OCI-LY3 (cell line): ENCODE measurements around the gene PTPRM.

Experiments used
- H2AFZ ChIP-seq: fragments of 200-600, 300-600 bp; shearing (Covaris generic); 2 replicates; pipeline ENCODE4 v1.6.0; 2014; ENCODE audit warnings: antibody characterized with exemption, low read depth, low read length
- H3K27ac ChIP-seq: fragments of 200-600, 300-600 bp; sonication (generic); 2 replicates; pipeline ENCODE4 v1.5.1; 2014; ENCODE audit warnings: mild to moderate bottlenecking, low read length, moderate library complexity, mixed read lengths
- H3K27me3 ChIP-seq: fragments of 200-600, 300-600 bp; sonication (generic); 2 replicates; pipeline ENCODE4 v1.6.1; 2014; ENCODE audit warnings: low read depth, low read length, mixed read lengths
- H3K36me3 ChIP-seq: fragments of 200-600, 300-600 bp; sonication (generic); replicated peaks from 2 replicates; pipeline ENCODE3; 2014; ENCODE audit warnings: low read depth, low read length, mixed read lengths
- H3K4me1 ChIP-seq: fragments of 300-600, 200-600 bp; sonication (generic); 2 replicates; pipeline ENCODE4 v1.6.1; 2014; ENCODE audit warnings: low read length, mixed read lengths
- H3K4me2 ChIP-seq: fragments of 200-600, 300-600 bp; sonication (generic); 2 replicates; pipeline ENCODE4 v1.6.1; 2014; ENCODE audit warnings: low read length, mixed read lengths
- H3K4me3 ChIP-seq: fragments of 300-600, 200-600 bp; sonication (generic); 2 replicates; pipeline ENCODE4 v1.5.1; 2014; ENCODE audit warnings: antibody characterized with exemption, mild to moderate bottlenecking, low read length, moderate library complexity
- H3K79me2 ChIP-seq: fragments of 300-600, 200-600 bp; shearing (Covaris generic); 2 replicates; pipeline ENCODE4 v1.6.1; 2014; ENCODE audit warnings: mild to moderate bottlenecking, low read length, mixed read lengths
- H3K9ac ChIP-seq: fragments of 300-600, 200-600 bp; shearing (Covaris generic); 2 replicates; pipeline ENCODE4 v1.6.0; 2014; ENCODE audit warnings: mild to moderate bottlenecking, low read length, moderate library complexity
- H3K9me3 ChIP-seq: fragments of 200-600, 300-600 bp; shearing (Covaris generic); 2 replicates; pipeline ENCODE4 v1.6.1; 2014; ENCODE audit warnings: low read length, mixed read lengths; ENCODE audit not compliant: insufficient read depth
- H4K20me1 ChIP-seq: fragments of 200-600, 300-600 bp; sonication (generic); 2 replicates; pipeline ENCODE4 v1.6.1; 2016; ENCODE audit warnings: low read length, mixed read lengths; ENCODE audit not compliant: insufficient read depth
- EZH2phosphoT487 ChIP-seq: fragments of 200-600 bp; shearing (Covaris generic); IDR thresholded peaks from 2 replicates; pipeline ENCODE4 v1.6.1; 2018; ENCODE audit warnings: antibody characterized with exemption, mixed run types, low read depth
- TF ChIP-seq, protein P1 (sequence below): fragments of 200-600, 300-600 bp; sonication (generic); IDR thresholded peaks from 2 replicates; pipeline ENCODE4 v1.5.1; 2014; ENCODE audit warnings: antibody characterized with exemption, low read length, low read depth

Gene PTPRM

DNA sequence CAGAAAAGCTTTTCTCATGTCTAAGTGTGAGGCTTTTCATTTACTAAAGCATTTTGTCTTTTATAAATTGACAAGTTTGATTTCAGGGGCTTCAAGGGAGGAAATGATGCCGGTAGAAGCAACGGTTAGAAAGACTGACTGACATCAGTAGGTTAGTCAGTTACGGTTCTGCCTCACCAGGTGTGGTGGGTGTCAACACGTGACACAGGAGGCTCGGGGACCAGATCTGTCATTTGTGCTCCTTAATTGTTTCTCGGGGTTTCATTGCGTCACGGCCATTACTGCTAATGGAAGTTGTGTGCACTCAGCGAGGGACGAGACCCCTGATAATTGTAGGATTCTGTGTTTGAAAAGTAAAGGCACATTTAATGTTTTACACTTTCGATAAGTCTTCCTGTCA, 18.9 kb upstream of the PTPRM start:
- no peaks in the 10 kb centered on the region for H4K20me1 ChIP-seq
- no peak overlapping the region for H3K4me3 ChIP-seq
- TF ChIP-seq EZH2phosphoT487 = no peak
- TF ChIP-seq, protein P1, sequence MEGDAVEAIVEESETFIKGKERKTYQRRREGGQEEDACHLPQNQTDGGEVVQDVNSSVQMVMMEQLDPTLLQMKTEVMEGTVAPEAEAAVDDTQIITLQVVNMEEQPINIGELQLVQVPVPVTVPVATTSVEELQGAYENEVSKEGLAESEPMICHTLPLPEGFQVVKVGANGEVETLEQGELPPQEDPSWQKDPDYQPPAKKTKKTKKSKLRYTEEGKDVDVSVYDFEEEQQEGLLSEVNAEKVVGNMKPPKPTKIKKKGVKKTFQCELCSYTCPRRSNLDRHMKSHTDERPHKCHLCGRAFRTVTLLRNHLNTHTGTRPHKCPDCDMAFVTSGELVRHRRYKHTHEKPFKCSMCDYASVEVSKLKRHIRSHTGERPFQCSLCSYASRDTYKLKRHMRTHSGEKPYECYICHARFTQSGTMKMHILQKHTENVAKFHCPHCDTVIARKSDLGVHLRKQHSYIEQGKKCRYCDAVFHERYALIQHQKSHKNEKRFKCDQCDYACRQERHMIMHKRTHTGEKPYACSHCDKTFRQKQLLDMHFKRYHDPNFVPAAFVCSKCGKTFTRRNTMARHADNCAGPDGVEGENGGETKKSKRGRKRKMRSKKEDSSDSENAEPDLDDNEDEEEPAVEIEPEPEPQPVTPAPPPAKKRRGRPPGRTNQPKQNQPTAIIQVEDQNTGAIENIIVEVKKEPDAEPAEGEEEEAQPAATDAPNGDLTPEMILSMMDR = no peak
- no peaks in the 10 kb centered on the region for H3K4me1 ChIP-seq
- H3K9me3 ChIP-seq = no peaks in the 10 kb centered on the region
- no peak overlapping the region for H3K4me2 ChIP-seq
- H3K79me2 ChIP-seq = no peaks in the 10 kb centered on the region
- H3K27ac ChIP-seq = no peak overlapping the region
- H3K27me3 ChIP-seq = no peaks in the 10 kb centered on the region
- H3K36me3 ChIP-seq = no peaks in the 10 kb centered on the region
- H3K9ac ChIP-seq = no peak overlapping the region
- no peak overlapping the region for H2AFZ ChIP-seq

DNA sequence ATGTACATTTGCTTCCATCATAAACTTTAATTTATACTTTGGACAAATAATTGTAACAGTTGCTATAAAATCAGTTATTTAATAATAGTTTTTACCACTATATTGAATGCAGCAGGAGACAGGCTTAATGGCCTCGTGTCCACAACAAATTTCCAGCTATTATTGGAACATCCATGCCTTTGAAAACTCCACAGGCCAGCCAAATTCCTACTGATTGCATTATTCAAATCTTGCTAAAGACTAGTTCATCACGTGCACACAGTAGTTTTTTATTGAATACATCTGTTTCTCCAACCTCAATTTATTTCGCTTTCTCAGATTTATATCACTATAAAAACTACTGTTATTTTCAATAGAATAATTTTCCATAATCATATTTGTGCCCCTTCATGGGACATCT, 18.4 kb upstream of the PTPRM start:
- Histone ChIP-seq H3K4me2 (no peak overlapping the region), H3K36me3 (no peaks in the 10 kb centered on the region), H3K27ac (no peak overlapping the region), H3K4me3 (no peak overlapping the region), H4K20me1 (no peaks in the 10 kb centered on the region), H3K27me3 (no peaks in the 10 kb centered on the region), H3K9me3 (no peaks in the 10 kb centered on the region), H3K79me2 (no peaks in the 10 kb centered on the region), H3K4me1 (no peaks in the 10 kb centered on the region), H3K9ac (no peak overlapping the region), H2AFZ (no peak overlapping the region)
- TF ChIP-seq, protein P1 = no peak
- no peak for TF ChIP-seq EZH2phosphoT487

DNA sequence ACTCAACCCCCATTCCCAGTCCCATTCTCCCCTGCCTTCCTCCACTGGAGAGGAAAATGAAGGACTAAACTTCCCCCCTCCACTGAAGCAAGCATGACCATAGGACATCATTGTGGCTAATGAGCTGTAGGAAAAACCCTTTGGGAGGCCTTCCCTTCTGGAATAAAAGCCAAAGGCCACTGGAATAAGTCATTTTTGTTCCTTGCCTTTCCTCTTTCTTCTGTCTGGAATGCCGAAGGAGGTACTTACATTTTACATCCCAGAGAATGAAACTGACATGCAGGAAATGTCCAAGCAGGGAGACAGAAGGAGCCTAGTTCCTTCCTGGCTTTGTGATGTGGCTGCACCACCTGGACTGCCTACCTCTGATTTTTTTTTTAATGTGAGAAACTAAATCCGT, 9.1 kb upstream of the PTPRM start:
- no peaks in the 10 kb centered on the region for H3K4me1 ChIP-seq
- H3K27ac ChIP-seq = no peak overlapping the region
- no peak overlapping the region for H3K9ac ChIP-seq
- no peaks in the 10 kb centered on the region for H3K9me3 ChIP-seq
- H3K36me3 ChIP-seq = no peaks in the 10 kb centered on the region
- no peaks in the 10 kb centered on the region for H3K27me3 ChIP-seq
- TF ChIP-seq, protein P1 = no peak
- no peak for TF ChIP-seq EZH2phosphoT487
- no peaks in the 10 kb centered on the region for H4K20me1 ChIP-seq
- H2AFZ ChIP-seq = no peak overlapping the region
- H3K4me3 ChIP-seq = no peak overlapping the region
- no peaks in the 10 kb centered on the region for H3K79me2 ChIP-seq
- no peak overlapping the region for H3K4me2 ChIP-seq

DNA sequence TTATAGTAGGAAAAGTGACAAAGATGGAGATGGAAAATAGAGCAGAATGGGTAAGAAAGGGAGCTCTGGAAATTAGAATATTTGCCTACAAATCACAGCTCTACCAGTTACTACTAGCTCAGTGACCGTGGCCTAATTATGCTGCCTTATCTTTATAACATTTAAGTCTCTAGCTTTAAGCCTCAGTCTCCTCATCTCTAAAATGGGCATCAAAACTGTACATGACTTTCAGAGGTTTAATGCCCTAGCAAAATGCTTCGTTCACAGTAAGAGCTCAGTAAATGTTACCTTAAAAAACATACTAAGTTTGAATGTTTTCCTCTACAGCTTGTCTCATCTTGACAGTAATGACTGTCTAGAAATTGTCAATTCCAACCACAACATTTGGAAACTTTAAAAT, 8.3 kb upstream of the PTPRM start:
- Histone ChIP-seq H3K27me3 (no peaks in the 10 kb centered on the region), H3K36me3 (no peaks in the 10 kb centered on the region), H3K79me2 (no peaks in the 10 kb centered on the region), H3K4me3 (no peak overlapping the region), H3K4me2 (no peak overlapping the region), H3K9ac (no peak overlapping the region), H3K4me1 (no peaks in the 10 kb centered on the region), H3K9me3 (no peaks in the 10 kb centered on the region), H4K20me1 (no peaks in the 10 kb centered on the region), H2AFZ (no peak overlapping the region), H3K27ac (no peak overlapping the region)
- TF ChIP-seq, protein P1 = no peak
- TF ChIP-seq EZH2phosphoT487 = no peak
